Endothelial cell of umbilical vein (primary cell): ENCODE measurements around the gene OSBPL9. TPM values are rescaled to one million over a fixed set of nuclear protein-coding genes. Genes with fewer than 3 reads are reported as not detected.

Source experiments
- BruUV-seq: library from RNA; stranded (reverse); fragments of 400-500 nt; replicated peaks from 2 replicates; lab custom pipeline; 2021; lab: Mats Ljungman, UMichigan
- CTCF ChIA-PET: fragments of 300-600, 350-600 bp; sonication (Branson Sonifier 250); formaldehyde crosslinking; loops from one replicate; lab custom pipeline; 2021; ENCODE audit warnings: antibody characterized with exemption, inconsistent platforms; lab: Charles Lee
- POLR2A ChIA-PET: fragments of 300-600, 350-600 bp; sonication (Branson Sonifier 250); formaldehyde crosslinking; loops from one replicate; lab custom pipeline; 2021; ENCODE audit warnings: antibody characterized with exemption, inconsistent platforms; lab: Charles Lee
- DNase-seq: peaks from one replicate; pipeline ENCODE4 v3.0.0-alpha.2; 2011; ENCODE audit warnings: low read depth, low spot score
- FAIRE-seq: peaks from 2 replicates; lab custom pipeline; 2011; peaks lifted over from hg19 to GRCh38; lab: Jason Lieb, UNC
- H2AFZ ChIP-seq: 2 replicates; pipeline ENCODE4 v1.6.0; 2012; ENCODE audit warnings: low read depth, low read length, control low read depth, inconsistent platforms
- H3K27ac ChIP-seq: 2 replicates; pipeline ENCODE4 v1.5.1; 2011; ENCODE audit warnings: low read depth, mild to moderate bottlenecking, control low read depth, low read length, moderate library complexity; ENCODE audit not compliant: insufficient read depth
- H3K27me3 ChIP-seq, 2 experiments: 2 replicates each; pipeline versions ENCODE4 v1.6.0 to v1.6.1; 2011; ENCODE audit warnings: low read length in 2 of 2, mixed read lengths in 1 of 2; ENCODE audit not compliant: control insufficient read depth in 2 of 2, insufficient read depth in 2 of 2
- H3K36me3 ChIP-seq, 2 experiments: 2 replicates in 1 of 2; 3 replicates in 1 of 2; pipeline ENCODE4 v1.5.1; 2011; ENCODE audit warnings: low read length in 2 of 2, mild to moderate bottlenecking in 1 of 2, moderate library complexity in 1 of 2; ENCODE audit not compliant: control insufficient read depth in 2 of 2, insufficient read depth in 2 of 2; ENCODE audit errors: extremely low read depth in 1 of 2
- H3K4me1 ChIP-seq: 3 replicates; pipeline ENCODE4 v1.5.1; 2011; ENCODE audit warnings: mild to moderate bottlenecking, low read length; ENCODE audit not compliant: control insufficient read depth, insufficient read depth; ENCODE audit errors: extremely low read depth
- H3K4me2 ChIP-seq: 2 replicates; pipeline ENCODE4 v1.6.1; 2011; ENCODE audit warnings: low read length, control low read depth, mixed read lengths; ENCODE audit not compliant: insufficient read depth
- H3K4me3 ChIP-seq, 3 experiments: fragments of 200-600 bp in 1 of 3; sonication (generic), shearing (Covaris generic) in 1 of 3; replicated peaks in 1 of 3; 2 replicates each; pipeline ENCODE4 v1.5.1; 2011 to 2016; ENCODE audit warnings: control low read depth in 3 of 3, low read length in 3 of 3, mild to moderate bottlenecking in 2 of 3, inconsistent platforms in 1 of 3, low read depth in 1 of 3, moderate library complexity in 1 of 3; ENCODE audit not compliant: insufficient read depth in 1 of 3
- H3K79me2 ChIP-seq: 2 replicates; pipeline ENCODE4 v1.6.0; 2012; ENCODE audit warnings: low read length, inconsistent platforms; ENCODE audit not compliant: control insufficient read depth, insufficient read depth
- H3K9ac ChIP-seq: replicated peaks from 2 replicates; pipeline ENCODE3; 2011; ENCODE audit warnings: low read length, control low read depth; ENCODE audit not compliant: insufficient read depth; ENCODE audit errors: extremely low read depth
- H3K9me1 ChIP-seq: replicated peaks from 3 replicates; pipeline ENCODE4 v1.6.0; 2011; ENCODE audit warnings: mild to moderate bottlenecking, low read length; ENCODE audit not compliant: control insufficient read depth, insufficient read depth; ENCODE audit errors: extremely low read depth
- H3K9me3 ChIP-seq: replicated peaks from 2 replicates; pipeline ENCODE4 v1.5.1; 2012; ENCODE audit warnings: low read length, inconsistent platforms; ENCODE audit not compliant: control insufficient read depth, insufficient read depth
- H4K20me1 ChIP-seq: replicated peaks from 2 replicates; pipeline ENCODE3; 2011; ENCODE audit warnings: mild to moderate bottlenecking, low read length; ENCODE audit not compliant: control insufficient read depth, insufficient read depth; ENCODE audit errors: extremely low read depth
- EZH2 ChIP-seq: IDR thresholded peaks from 2 replicates; pipeline ENCODE4 v1.6.1; 2012; ENCODE audit warnings: borderline replicate concordance, low read depth, mild to moderate bottlenecking, moderate library complexity, low read length, inconsistent platforms; ENCODE audit not compliant: severe bottlenecking
- FOS ChIP-seq: IDR thresholded peaks from 2 replicates; pipeline ENCODE4 v1.6.1; 2011; ENCODE audit warnings: mild to moderate bottlenecking, low read length, moderate library complexity, borderline replicate concordance; ENCODE audit not compliant: insufficient read depth
- GATA2 ChIP-seq: IDR thresholded peaks from 2 replicates; pipeline ENCODE4 v1.7.0; 2011; ENCODE audit warnings: low read depth, mild to moderate bottlenecking, moderate library complexity, mixed read lengths, low read length; ENCODE audit not compliant: insufficient read length, insufficient read depth
- JUN ChIP-seq: IDR thresholded peaks from 2 replicates; pipeline ENCODE4 v1.6.1; 2011; ENCODE audit warnings: borderline replicate concordance, low read depth; ENCODE audit not compliant: insufficient read length, insufficient read depth
- MYC ChIP-seq: IDR thresholded peaks from one replicate; pipeline ENCODE4 v1.6.1; 2011; ENCODE audit warnings: mild to moderate bottlenecking, low read depth, low read length
- POLR2A ChIP-seq: IDR thresholded peaks from 2 replicates; pipeline ENCODE4 v1.6.1; 2012; ENCODE audit warnings: low read depth, mild to moderate bottlenecking, control low read depth, low read length
- POLR2AphosphoS5 ChIP-seq: IDR thresholded peaks from 2 replicates; pipeline ENCODE4 v1.6.1; 2012; ENCODE audit warnings: low read depth, mild to moderate bottlenecking, control low read depth, low read length, moderate library complexity; ENCODE audit not compliant: insufficient read depth
- dilution Hi-C: fragments of 300-500 bp; cut with MboI; formaldehyde crosslinking; loops from one replicate; pipeline ENCODE4 v1.15.0; 2019; ENCODE audit warnings: low sequenced_read_pairs; ENCODE audit not compliant: extremely low pct_ligation_motif_present
- intact Hi-C: fragments of 100-400 bp; cut with micrococcal nuclease; formaldehyde crosslinking; loops from one replicate; pipeline ENCODE4 v1.10.0; 2022
- polyA plus RNA-seq, 4 experiments: library from polyadenylated mRNA; depleted of rRNA in 3 of 4; stranded (reverse) in 3 of 4; unstranded in 1 of 4; fragments of >200 nt; gene quantifications; 2 replicates each; pipeline versions ENCODE4 v1.2.1 to v1.2.3, GENCODE V29; 2011 to 2012; ENCODE audit warnings: missing spikeins in 1 of 4
- total RNA-seq: library from RNA; stranded (reverse); gene quantifications from 2 replicates; pipeline ENCODE4 v1.2.3, GENCODE V29; 2021
- TF ChIP-seq, protein P1 (sequence below), 2 donors: IDR thresholded peaks; 1 replicate in 1 of 2; 2 replicates in 1 of 2; pipeline ENCODE4 v1.5.1; 2011; ENCODE audit warnings: low read length in 2 of 2, mild to moderate bottlenecking in 2 of 2, moderate library complexity in 2 of 2, control low read depth in 1 of 2, inconsistent platforms in 1 of 2, low read depth in 1 of 2; ENCODE audit not compliant: insufficient read depth in 1 of 2; ENCODE audit errors: extremely low read depth in 1 of 2
- TF ChIP-seq, protein P2 (sequence below): IDR thresholded peaks from 2 replicates; pipeline ENCODE4 v1.6.1; 2011; ENCODE audit not compliant: insufficient read depth, insufficient read length

OSBPL9 gene
- total and polyA plus RNA-seq, 2 donors (not counting 3 experiments of a cell fraction or from before 2014, with no cell fraction given): 46.2 to 80.3 TPM

DNA sequence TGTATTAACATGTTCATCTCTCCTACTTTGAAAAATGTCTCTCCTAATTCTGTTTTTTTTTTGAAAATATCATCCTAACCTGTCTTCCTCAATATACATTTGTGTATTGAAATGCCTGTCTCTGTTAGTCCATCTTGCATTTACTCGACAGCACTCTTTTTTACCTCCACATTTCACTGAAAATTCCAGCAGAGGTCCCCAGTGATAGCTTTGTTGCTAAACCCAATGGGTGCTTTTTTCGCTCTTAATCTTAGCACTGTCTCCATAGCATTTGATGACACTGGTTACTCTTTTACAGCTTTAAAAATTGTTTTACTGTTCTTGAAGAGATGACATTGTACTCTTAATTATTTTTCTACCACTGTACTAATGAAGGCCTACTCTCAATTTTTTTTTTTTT, 10.8 kb downstream of the OSBPL9 start:
- Histone ChIP-seq H4K20me1 (peaks cover 3% of the 10 kb centered on the region), H2AFZ (no peak overlapping the region), H3K27ac (no peak overlapping the region), H3K4me2 (no peak overlapping the region), H3K4me3 (no peak overlapping the region), H3K9me1 (no peaks in the 10 kb centered on the region), H3K4me1 (no peaks in the 10 kb centered on the region), H3K9ac (no peak overlapping the region), H3K27me3 (no peaks in the 10 kb centered on the region), H3K79me2 (peaks cover 18% of the 10 kb centered on the region), H3K9me3 (no peaks in the 10 kb centered on the region), H3K36me3 (no peaks in the 10 kb centered on the region)
- TF ChIP-seq FOS: no peak
- TF ChIP-seq, protein P1, sequence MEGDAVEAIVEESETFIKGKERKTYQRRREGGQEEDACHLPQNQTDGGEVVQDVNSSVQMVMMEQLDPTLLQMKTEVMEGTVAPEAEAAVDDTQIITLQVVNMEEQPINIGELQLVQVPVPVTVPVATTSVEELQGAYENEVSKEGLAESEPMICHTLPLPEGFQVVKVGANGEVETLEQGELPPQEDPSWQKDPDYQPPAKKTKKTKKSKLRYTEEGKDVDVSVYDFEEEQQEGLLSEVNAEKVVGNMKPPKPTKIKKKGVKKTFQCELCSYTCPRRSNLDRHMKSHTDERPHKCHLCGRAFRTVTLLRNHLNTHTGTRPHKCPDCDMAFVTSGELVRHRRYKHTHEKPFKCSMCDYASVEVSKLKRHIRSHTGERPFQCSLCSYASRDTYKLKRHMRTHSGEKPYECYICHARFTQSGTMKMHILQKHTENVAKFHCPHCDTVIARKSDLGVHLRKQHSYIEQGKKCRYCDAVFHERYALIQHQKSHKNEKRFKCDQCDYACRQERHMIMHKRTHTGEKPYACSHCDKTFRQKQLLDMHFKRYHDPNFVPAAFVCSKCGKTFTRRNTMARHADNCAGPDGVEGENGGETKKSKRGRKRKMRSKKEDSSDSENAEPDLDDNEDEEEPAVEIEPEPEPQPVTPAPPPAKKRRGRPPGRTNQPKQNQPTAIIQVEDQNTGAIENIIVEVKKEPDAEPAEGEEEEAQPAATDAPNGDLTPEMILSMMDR (IDR thresholded peaks at IDR 0.05; ENCODE audit: extremely low read depth in 1 of 2, insufficient read depth in 1 of 2, low read depth in 1 of 2, low read length in 2 of 2): peak; percentile 30 to 35
- dilution Hi-C loops: no loop called here
- DNase-seq (peak; percentile 65), FAIRE-seq (no peak)
- POLR2A ChIA-PET: no interaction called here
- BruUV-seq: no TSS peak
- CTCF ChIA-PET: interaction anchor here (0.6 to 3.6 kb wide), 16 partner anchors 10 to 172 kb away, joined by 3 to 71 read pairs (median 4); no protein-coding TSS in a partner anchor
- intact Hi-C loops: loop anchor here (1.0 to 5.0 kb wide), 3 partner anchors 100 to 375 kb away; no protein-coding TSS in a partner anchor

DNA sequence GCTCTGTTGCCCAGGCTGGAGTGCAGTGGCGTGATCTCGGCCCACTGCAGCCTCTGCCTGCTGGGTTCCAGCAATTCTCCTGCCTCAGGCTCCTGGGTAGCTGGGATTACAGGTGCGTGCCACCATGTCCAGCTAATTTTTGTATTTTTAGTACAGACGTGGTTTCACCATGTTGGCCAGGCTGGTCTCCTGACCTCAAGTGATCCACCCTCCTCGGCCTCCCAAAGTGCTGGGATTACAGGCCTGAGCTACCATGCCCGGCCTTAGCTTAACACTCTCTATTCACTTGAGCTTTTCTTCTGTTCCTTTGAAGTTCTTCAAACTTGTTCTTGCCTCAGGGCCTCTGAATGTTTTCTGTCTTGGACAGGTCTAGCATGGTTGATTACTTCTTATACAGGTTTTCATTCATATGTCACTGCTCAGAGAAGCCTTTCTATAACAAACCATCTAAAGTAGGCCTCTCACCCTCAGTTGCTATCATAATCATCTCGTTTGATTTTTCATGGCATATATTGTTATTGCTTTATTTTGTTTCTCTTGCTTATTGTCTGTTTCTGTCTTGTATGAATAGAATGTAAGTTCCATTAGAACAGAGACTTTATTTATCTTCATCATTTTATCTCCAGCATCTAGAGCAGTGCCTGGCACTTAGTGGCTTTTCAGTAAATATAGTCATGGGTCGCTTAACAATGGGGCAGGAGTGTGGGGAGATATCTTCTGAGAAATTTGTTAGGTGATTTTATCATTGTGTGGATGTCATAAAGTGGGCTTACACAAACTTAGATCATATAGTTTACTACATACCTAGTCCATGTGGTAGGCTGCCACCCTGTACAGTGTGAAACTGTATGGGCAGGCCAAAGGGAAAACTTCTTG, 12.1 kb downstream of the OSBPL9 start:
- dilution Hi-C loops (no loop called here), intact Hi-C loops (loop anchor here (5.0 kb wide), 1 partner anchor 98 kb away; no protein-coding TSS in a partner anchor)
- no peak for DNase-seq
- CTCF ChIA-PET: interaction anchor here (3.6 kb wide), 1 partner anchor 140 kb away, joined by 71 read pairs; no protein-coding TSS in a partner anchor
- Histone ChIP-seq H3K9me3 (no peaks in the 10 kb centered on the region), H3K79me2 (peaks cover 12% of the 10 kb centered on the region), H3K27ac (no peak overlapping the region), H2AFZ (no peak overlapping the region), H3K4me2 (no peak overlapping the region), H3K9me1 (no peaks in the 10 kb centered on the region), H3K4me1 (no peaks in the 10 kb centered on the region), H3K36me3 (no peaks in the 10 kb centered on the region), H4K20me1 (peaks cover 3% of the 10 kb centered on the region), H3K27me3 (no peaks in the 10 kb centered on the region), H3K9ac (no peak overlapping the region), H3K4me3 (no peak overlapping the region)
- POLR2A ChIA-PET: interaction anchor here (0.7 kb wide), 1 partner anchor 10 kb away, joined by 3 read pairs; no protein-coding TSS in a partner anchor
- no TSS peak for BruUV-seq
- no peak for TF ChIP-seq POLR2AphosphoS5
- TF ChIP-seq, protein P1 (IDR thresholded peaks at IDR 0.05; ENCODE audit: extremely low read depth in 1 of 2, insufficient read depth in 1 of 2, low read depth in 1 of 2, low read length in 2 of 2): no peak
- TF ChIP-seq FOS: no peak
- TF ChIP-seq MYC: no peak
- no peak for TF ChIP-seq GATA2
- no peak for TF ChIP-seq POLR2A
- TF ChIP-seq JUN: no peak
- TF ChIP-seq, protein P2, sequence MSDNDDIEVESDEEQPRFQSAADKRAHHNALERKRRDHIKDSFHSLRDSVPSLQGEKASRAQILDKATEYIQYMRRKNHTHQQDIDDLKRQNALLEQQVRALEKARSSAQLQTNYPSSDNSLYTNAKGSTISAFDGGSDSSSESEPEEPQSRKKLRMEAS: no peak
- TF ChIP-seq EZH2: no peak
- no peak for FAIRE-seq
